Activated CD8-positive, alpha-beta memory T cell treated with anti-CD3 and anti-CD28 coated beads for 48 hours (primary cell): ENCODE results near the gene KCNQ1.

Experiments used
- DNase-seq, 3 experiments: peaks; one replicate each; pipeline ENCODE4 v3.0.0-alpha.2; 2020; ENCODE audit warnings: low read depth in 2 of 3, low spot score in 2 of 3

Gene KCNQ1

DNA sequence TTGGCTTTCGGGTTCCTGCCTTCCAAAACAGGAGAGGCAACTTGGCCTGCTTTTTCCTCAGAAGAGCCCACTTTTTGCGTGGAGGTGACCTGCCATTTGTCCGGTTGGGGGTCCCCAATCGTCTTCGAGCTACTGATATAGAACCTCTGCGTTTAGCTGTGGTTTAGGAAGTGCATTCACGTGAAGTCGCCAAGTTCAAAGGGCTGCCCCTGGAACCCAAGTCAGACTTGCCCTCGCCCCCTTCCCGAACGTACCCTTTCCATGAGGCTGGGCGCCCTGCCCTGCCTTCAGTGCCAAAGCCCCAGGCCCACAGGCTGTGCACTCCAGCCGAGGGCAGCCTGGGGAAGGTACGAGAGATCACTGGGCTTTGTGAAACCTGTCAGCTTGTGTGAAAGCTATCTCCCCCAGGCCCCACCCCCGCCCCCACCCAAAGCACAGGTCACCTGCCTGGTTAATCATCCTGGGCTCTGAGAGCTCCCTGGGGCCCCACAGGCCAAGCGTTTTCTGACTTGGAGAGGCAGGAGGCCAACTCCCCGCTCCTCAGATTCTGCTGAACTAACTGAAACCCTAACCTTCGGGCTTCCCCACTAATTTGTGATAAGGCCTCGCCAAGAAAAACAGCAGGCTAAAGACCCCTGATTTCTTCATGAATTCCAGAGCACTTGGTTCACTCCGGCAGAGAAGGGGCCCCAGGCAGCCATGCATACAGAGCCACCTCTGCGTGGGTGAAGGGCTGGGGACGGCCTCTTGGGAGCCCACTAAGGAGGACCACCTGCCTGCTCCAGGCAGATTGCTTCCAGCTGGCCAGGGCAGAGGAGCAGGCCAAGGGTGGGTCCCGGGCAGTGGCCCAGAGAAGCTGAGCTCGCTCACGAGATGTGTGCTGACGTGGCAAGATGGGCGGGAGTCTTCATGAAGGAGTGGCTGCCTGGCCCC is 280.8 kb downstream of the KCNQ1 start:
- no peak for DNase-seq

DNA sequence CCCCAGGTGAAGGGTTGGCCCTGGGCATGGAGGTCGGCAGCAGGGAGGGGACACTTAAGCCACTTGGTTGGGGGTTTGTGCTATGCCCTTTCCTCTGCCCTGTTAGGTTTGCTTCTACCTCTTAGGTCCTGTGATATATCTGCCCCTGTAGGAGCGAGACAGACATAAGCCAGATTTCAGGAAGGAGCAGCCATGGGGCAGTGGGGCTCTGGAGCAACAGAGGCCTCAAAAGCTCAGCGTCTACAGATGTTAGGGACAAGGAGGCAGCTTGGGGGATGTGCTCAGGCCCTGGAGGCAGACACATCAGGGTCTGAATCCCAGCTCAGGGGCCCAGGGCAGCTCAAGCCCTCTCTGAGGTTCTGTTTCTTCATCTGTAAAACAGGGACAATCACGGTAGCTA is 282.2 kb downstream of the KCNQ1 start:
- DNase-seq, result no peak

DNA sequence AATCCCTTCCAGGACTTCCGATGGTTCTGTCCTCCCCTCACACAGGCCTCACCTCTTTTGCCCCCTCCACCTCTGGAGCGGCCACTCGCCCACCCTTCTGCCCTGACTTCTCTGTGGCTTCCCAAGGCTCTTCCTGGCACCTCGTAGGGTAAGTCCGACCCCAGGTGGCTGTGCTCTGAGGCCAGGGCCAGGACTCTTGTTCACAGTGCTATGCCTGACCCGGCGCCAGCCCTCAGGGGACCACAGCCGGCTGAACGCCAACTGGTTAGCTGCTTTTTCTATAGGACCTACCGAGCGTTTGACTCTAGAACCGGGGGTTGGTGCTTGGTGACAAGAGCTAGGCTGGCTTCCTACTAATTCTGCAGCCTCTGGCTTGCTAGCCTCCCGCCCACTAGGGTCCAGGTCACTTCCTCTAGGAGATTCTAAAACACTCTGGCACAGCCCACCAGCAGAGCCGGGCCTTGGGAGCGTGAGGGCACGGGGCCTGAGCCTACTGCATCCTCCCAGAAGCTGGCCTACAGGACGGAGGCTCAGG is 283.4 kb downstream of the KCNQ1 start:
- no peak for DNase-seq

DNA sequence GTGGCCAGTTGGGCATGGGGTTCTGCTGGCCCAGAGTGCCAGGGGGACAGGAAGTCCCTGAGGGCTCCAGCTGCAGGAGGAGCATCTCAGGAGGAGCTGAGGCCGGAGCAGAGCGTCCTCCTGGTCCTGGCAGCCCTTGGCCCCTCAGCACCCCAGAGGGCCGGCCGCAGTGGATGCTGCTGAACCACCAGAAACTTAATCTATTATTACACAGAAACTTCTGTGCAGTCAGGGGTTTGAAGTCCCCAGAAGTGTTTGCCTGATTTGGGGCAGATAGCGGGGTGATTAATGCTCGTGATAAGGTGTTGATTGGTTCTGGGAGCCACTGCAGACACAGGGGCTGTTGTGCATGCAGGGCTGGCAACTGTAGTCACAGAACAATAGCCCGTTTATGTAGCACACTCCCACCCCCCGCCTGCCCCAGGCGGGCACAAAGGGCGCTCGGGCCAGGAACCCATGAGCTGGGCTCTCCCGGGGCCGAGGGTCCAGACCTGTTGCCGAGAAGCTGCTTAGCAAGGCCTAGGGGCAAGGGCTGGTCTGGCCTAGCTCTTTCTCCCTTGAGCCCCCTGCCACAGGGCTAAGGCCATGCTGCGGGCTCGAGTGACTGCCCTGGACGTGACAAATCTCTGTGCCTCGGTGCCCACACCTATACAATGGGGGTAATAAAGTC is 284.0 kb downstream of the KCNQ1 start:
- no peak for DNase-seq

DNA sequence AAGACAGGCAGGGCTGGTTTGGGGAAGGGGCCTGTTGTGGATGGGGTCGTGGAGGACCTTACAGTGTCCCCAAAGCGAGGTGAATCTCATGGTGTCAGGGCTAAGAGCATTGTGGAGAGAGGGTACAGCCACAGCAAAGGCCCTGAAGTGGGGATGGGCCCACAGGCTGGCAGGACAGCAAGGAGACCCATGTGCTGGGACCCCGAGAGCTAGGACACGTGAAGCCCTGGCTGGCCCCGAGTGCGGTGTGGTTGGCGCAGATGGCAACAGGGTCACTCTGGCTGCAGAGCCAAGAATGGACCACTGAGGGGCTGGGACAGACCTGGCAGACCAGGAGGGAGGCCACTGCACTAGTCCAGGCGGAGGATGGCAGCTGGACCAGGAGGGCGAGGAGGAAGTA is 285.0 kb downstream of the KCNQ1 start:
- no peak for DNase-seq

DNA sequence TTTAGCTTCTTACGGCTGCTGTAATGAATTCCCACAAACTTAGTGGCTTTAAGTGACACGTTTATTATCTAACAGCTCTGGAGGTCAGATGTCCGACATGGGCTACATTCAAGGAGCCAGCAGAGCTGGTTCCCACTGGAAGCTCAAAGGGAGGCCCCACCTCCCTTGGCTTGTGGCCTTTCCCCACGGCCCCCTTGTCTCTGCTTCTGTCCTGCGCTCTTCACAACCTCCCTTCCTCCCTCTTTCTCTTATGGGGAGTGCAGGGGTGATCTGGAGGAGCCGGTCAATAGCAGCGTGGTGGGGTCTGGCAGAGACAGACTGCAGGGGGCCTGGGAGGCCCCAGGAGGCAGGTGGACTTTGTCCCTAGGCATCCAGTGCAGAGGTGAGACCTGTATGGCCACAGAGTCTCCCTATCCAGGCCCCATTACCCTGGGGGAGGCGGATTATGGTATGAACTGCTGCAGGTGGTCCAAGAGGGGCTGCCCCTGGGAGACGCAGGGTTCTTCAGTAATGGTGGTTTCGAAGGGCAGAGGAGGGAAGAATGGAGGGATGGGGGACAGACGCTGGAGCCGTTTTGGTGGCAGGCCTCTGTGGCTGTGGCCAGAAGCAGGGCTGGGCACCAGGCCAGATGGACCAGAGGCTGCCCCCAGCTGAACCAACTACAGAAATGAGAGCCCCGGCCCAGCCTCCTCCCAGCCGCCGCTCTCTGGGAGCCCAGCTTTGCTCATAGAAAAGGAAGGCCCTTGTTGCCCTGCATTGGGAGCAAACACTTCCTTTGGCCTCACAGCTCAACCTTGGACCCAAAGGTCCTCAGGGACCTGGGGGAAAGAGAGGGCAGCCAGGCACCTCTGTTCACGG is 285.7 kb downstream of the KCNQ1 start:
- DNase-seq, result no peak

DNA sequence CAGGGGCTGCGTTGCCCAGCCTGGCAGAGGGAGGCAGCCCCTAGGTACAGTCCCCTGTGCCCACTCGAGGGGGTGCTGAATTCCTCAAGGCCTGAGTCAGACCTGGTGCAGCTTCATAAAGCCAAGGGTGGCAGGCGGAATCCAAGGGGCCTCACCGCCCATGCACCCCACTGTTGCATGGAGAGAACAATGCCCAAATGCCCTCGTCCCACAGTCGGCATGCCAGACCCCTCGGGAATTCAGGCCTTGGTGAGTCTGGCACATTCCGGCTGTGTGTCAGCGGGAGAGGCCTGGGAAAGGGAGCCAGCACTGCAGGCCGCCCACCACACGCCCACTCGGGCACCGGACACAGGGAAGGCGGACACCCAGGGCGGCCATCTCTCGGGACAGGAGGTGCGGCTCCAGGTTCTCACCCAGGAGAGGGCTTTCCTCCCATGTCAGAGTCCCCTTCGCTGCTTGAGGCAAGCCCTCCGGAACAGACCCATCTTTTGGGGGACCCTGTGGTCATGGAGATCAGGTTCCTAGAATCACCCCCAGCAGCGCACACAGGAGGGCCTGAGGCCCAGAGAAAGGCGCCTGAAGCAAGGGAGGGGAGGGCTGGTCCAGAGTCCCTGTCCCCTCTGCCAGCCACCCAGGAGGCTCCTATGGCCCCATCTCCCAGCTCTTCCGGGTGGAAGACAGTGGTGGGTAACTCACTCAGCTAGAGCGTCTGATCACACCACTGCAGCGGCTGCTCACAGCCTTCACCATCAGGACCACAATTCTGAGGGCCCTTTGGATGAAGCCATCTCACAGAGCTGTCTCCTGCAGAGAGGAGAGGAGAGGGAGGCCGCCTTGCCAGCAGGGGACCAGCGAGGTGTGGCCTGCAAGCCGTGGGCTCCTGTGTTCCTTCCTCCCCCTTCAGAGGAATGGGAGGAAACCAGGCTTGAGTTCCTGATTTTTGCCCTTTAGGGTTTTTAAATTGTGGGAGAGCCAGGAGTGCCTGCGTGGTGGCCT is 286.6 kb downstream of the KCNQ1 start:
- DNase-seq, result no peak

DNA sequence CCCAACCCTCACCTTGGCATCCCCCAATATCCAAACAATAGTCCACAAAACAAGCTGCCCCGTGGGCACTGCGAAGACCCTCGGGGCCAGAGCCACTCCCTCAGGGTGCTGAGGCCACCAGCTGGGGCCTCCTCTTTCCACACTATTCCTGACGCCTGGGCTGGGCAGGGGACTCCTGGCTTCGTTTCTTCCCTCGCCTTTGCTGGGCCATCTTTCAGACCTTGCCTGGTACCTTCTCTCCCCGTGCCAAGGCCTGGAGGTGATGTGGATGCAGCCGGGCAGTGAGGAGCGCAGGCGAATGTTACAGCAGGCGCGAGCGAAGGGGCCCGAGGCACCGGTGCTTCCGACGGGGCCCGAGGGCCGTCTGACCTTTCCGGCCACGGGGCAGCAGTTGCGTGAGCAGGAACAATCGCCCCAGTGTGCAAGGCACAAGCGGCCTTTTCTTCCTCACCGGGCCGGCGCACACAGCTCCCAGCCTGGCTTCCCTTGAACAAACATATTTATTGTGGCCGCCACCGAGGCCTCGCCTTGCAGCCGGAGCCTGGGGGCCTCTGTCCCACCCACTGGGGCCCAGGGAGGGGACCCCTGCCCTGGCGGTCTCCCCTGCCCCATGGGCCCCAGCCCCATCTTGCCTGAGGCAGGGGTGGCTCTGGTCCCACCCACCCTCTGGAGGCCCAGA is 287.6 kb downstream of the KCNQ1 start:
- no peak for DNase-seq

DNA sequence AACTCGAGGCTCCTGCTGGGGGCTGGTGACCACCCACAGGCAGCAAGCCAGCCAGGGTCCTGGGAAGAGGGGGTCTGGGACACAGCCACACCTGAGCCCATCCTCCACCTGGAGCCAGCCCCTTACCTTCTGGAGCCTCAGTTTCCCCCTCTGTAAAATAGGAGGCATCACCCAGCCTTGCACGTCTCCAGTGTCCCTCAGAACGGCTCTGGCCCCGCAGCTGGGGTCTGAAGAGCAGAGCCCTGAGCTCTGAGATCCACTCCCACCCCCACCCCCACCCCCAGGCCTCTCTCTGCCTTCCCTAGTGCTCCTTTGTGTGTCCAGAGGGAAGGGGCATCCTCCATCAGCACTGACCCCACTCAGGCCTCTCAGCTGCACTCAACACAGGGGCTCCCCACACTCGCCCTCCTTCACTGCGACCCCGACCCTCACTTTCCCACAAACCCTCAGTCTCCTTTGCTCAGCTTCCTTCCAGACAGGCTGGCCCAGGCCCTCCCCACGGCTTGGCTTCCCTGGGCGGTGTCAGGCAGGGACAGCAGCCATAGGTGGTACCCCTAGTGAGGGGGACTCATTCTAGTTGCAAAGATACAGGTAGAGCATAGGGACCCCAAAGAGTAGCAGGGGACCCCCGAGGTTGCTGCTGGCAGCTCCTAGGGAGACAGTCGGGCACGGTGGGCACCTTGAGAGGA is 288.3 kb downstream of the KCNQ1 start:
- no peak for DNase-seq

DNA sequence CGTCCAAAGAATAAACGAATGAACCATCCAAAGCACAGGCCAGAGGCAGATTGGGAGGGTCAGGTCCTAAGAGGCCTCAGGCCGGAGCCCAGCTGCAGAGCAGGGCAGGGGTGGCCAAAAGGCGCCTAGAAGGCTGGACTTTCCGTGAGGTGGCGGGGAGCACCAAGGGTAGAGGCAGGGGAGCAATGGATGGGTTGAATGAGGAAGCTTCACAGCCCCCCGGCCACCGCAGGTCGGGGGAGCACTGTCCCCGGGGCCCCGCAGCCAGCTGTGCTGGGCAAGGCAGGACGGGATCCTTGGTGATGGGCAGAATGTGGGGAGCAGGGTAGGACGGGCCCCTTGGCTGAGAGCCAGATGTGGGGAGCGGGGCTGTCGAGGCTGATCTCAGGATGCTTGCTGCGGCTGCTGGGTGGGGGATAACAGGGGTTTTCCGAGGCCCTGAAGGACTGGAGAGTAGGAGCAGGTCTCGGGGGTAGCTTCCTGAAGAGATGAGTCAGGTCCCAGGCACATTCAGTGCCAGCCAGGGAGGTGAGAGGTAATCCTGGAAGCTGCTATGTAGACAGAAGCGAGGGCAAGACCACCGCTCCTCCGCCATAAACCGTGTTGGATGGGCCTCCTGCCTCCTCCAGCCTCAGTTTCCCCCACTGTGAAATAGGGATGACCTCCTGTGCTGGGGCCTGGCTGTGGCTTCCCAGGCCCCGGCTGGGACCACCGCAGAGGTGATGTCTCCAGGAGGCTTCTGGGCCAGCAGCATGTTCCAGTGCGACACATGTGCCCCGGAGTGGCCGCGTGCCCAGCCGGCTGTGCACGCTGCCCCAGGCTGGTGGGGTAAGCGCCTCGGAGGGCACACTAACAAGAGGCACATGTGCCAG is 289.6 kb downstream of the KCNQ1 start:
- DNase-seq, result no peak

DNA sequence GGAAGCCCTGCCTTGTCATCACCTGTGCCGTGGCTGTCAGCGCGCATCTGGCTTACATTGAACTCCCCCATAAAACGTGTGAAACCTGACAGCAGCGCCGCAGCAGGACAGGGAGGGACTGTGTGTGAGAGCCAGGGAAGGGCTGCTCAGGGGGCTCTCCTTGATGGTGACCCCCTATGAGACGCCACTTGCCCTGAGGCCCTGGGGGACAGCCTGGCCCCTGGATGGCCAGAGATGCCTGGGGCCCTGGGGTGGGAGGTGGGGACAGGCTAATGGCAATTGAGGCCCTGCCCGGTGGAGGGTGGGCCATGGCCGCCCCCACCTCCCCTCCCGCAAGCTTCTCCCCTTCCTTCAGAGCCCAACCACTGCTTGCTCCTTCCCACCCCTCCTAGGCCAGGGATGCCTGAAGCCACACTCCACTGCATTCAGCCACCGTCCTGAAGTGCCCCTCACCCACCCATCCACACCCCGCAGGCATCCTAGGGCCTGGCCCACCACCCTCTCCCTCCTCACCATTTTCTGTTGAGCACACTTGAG is 290.3 kb downstream of the KCNQ1 start:
- DNase-seq, result no peak

DNA sequence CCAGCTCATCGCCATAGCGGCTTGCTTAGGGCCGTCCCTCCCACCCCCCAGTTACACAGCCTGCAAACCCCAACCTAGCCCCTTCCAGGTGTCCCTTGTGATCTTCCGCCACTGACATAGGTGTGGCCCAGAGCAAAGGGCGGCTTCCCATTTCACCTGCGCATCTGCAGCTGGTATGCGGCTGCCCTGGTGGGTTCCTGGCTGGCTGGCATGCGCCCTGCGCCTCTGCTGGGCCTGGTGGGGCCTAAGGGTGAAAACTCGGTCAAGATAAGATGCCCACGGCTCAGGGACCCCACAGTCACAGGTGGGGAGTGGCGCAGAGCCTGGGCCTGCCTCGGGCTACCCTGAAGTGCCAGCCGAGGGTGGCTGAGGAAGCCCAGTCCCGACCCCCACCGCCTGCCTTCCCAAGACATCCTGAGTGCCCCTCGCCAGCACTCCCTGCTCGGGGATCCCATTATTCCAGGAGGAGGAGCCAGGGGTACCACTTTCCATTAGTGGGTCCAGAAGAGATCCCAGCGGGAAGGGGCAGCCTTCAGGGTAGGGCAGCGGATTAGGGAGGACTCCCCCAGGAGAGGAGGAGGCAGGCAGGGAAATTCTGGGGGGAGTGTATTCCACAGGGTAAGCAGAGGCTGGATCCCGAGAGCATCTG is 291.9 kb downstream of the KCNQ1 start:
- no peak for DNase-seq

DNA sequence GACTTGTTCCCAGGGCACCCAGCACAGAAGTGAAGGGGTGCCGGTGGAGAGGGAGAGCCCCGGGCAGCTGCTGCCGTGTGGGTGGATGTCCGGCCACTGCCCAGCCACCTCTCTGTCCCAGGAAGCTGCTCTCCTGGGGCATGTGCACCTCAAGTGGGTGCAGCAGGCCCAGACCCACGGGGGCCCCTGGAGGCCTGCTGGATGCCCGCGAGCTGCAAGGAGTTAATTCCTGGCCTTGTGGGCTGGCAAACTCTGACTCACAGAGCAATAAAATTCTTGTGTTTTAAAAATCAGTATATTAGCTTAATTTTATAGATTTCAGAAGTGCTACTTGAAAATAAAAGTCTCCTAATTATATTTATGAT is 292.4 kb downstream of the KCNQ1 start:
- no peak for DNase-seq

DNA sequence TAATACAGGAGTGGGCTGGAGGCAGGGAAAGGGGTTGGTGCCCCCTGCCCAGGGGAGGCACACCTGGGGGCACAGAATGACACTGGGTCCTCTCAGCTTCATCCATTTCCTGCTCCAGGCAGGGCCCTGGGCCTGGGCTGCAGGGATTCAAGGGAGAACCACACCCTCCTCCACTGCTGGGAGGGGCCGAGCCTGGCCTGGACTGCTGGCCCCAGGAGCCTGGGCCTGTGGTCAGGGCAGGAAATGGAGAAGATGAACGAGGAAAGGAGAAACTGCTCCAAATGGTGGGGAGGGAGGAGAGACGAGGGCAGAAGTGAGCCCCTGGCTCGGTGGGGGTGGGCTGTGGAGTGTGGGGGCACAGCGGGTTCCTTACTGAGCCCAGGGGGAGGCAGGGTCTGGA is 293.1 kb downstream of the KCNQ1 start:
- DNase-seq, result no peak

DNA sequence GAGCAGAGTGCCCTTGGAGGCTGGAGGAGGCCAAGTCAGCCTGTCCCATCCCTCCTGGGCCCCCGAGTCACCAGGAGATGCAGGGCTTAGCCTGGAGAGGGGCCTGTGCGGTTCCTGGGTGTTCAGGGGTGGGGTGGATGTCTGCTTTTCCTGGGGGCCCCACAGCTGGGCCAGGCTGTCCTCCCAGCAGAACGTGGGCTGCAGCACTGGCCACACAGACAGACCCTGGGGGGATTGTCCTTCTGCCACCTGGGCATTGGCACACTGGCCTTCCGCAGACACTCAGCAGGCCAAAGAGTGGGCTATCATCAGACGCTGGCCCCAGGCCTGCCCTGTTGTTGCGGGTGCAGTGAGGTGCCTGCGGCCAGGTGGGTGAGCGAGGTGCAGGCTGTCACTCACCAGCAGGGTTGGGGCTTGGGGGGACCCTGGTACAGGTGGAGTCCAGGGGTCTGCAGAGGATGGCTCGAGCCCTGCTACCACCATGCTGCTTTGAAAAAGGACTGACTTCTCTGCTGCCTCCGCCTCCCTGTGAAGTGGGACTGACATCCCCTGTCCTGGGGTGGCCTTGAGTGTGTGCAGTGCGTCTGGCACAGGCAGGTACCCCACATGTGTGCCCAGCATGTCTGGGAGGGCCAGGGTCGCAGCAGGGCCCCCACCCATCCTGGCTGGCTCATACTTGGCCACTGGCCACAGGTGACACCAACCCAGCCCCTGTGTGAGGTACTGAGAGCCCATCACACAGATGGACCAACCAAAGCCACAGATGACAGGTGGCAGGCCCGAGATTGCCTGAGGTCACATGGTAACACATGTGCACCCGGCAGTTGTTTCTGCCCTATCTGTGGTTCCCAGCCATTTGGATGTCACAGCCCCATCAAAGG is 294.0 kb downstream of the KCNQ1 start:
- DNase-seq, result no peak

DNA sequence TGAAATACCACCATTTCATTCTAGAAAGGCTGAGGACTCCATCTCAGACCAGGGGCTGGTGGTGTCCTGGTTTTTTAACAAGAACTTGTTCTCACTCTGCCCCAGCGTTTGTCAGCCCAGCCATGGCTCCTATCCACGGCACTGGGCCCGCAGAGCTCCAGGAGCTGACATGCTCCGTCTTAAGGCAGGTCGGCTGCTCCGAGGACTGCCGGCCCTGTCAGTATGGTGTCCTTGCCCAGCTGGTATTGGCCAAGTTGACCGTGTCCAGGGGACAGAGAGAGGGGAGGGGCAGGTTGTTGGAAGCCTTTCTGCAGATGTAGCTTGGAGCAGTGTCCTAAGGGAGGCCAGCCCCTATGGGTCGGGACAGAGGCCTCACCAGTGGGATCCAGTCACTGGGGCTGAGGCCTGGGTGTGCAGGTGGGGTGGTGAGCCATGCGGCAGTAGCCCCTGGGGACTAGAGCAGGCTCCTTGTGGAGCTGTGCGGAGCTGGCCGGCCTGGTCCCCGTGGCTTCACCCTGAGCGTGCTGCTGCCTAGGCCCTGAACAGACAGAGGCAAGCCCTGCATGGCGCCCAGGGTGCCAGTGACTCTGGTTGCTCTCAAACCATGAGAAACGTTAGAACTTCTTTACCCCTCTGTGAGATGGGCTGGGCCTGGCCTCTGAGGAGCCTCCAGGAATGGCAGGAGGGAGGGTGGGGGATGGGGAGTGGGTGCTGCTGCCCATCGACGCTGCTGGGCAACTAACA is 294.9 kb downstream of the KCNQ1 start:
- DNase-seq, result no peak
